Caco-2 (cell line): ENCODE measurements around the gene DNAJC1. TPM values are rescaled to one million over a fixed set of nuclear protein-coding genes. Genes with fewer than 3 reads are reported as not detected.
"Not testable (repeated sequence)": the region's sequence is repeated elsewhere in the genome, so short reads cannot be mapped to it uniquely, and the experiment has no call there.

Experiments used
- BruUV-seq: library from RNA; stranded (reverse); fragments of 400-500 nt; replicated peaks from 2 replicates; lab custom pipeline; 2021; lab: Mats Ljungman, UMichigan
- CTCF ChIA-PET: fragments of 300-600 bp; sonication (Branson Sonifier 250); formaldehyde crosslinking; loops from one replicate; lab custom pipeline; 2022; ENCODE audit warnings: antibody characterized with exemption; lab: Charles Lee
- POLR2A ChIA-PET: fragments of 300-600 bp; sonication (Branson Sonifier 250); formaldehyde crosslinking; loops from one replicate; lab custom pipeline; 2022; ENCODE audit warnings: antibody characterized with exemption; lab: Charles Lee
- DNase-seq, 2 experiments: peaks; one replicate each; pipeline versions ENCODE4 v3.0.0 to v3.0.0-alpha.2; 2020 to 2022
- H3K27me3 ChIP-seq: replicated peaks from 2 replicates; pipeline ENCODE4 v1.6.0; 2011; ENCODE audit warnings: low read length; ENCODE audit not compliant: control insufficient read depth, insufficient read depth
- H3K36me3 ChIP-seq: 2 replicates; pipeline ENCODE4 v1.5.1; 2011; ENCODE audit warnings: low read length; ENCODE audit not compliant: control insufficient read depth, insufficient read depth
- H3K4me1 ChIP-seq: fragments of 250-450 bp; sonication (Bioruptor Pico); 2 replicates; pipeline ENCODE4 v1.5.1; 2020; ENCODE audit warnings: mild to moderate bottlenecking
- H3K4me3 ChIP-seq: 2 replicates; pipeline ENCODE4 v1.5.1; 2011; ENCODE audit warnings: low read depth, mild to moderate bottlenecking, control low read depth, low read length
- H3K9me3 ChIP-seq: fragments of 250-450 bp; sonication (Bioruptor Pico); 2 replicates; pipeline ENCODE4 v1.5.1; 2020; ENCODE audit warnings: mild to moderate bottlenecking, moderate library complexity
- H3K27ac Mint-ChIP-seq: one replicate; pipeline ENCODE4 v1.8.0; 2022; ENCODE audit warnings: mixed read lengths; ENCODE audit not compliant: unreplicated experiment
- H3K27me3 Mint-ChIP-seq: one replicate; pipeline ENCODE4 v1.8.0; 2022; ENCODE audit warnings: mixed read lengths; ENCODE audit not compliant: insufficient read depth, unreplicated experiment
- H3K36me3 Mint-ChIP-seq: one replicate; pipeline ENCODE4 v1.8.0; 2022; ENCODE audit warnings: mild to moderate bottlenecking, mixed read lengths; ENCODE audit not compliant: insufficient read depth, unreplicated experiment
- H3K4me1 Mint-ChIP-seq: one replicate; pipeline ENCODE4 v1.8.0; 2022; ENCODE audit warnings: low read depth, mixed read lengths; ENCODE audit not compliant: unreplicated experiment
- H3K4me3 Mint-ChIP-seq: one replicate; pipeline ENCODE4 v1.8.0; 2022; ENCODE audit warnings: mild to moderate bottlenecking, moderate library complexity, mixed read lengths; ENCODE audit not compliant: unreplicated experiment
- H3K9me3 Mint-ChIP-seq: one replicate; pipeline ENCODE4 v1.8.0; 2022; ENCODE audit warnings: mixed read lengths; ENCODE audit not compliant: unreplicated experiment
- intact Hi-C: fragments of 100-400 bp; cut with micrococcal nuclease; formaldehyde crosslinking; loops from one replicate; pipeline ENCODE4 v1.10.0; 2022; ENCODE audit not compliant: unreplicated experiment
- total RNA-seq: library from RNA; stranded (reverse); gene quantifications from 2 replicates; pipeline ENCODE4 v1.2.3, GENCODE V29; 2022
- TF ChIP-seq, protein P1 (sequence below), 2 experiments: fragments of 200-600 bp in 1 of 2; IDR thresholded peaks; 1 replicate in 1 of 2; 2 replicates in 1 of 2; pipeline versions ENCODE4 v1.5.1 to v1.8.0; 2011 to 2022; ENCODE audit warnings: antibody characterized with exemption in 1 of 2, control low read depth in 1 of 2, inconsistent platforms in 1 of 2, low read depth in 1 of 2, low read length in 1 of 2, mild to moderate bottlenecking in 1 of 2, moderate library complexity in 1 of 2; ENCODE audit not compliant: insufficient read depth in 1 of 2, severe bottlenecking in 1 of 2, unreplicated experiment in 1 of 2

The DNAJC1 gene
- total RNA-seq, 1 experiment from 2014 or later, result 50.7 TPM

DNA sequence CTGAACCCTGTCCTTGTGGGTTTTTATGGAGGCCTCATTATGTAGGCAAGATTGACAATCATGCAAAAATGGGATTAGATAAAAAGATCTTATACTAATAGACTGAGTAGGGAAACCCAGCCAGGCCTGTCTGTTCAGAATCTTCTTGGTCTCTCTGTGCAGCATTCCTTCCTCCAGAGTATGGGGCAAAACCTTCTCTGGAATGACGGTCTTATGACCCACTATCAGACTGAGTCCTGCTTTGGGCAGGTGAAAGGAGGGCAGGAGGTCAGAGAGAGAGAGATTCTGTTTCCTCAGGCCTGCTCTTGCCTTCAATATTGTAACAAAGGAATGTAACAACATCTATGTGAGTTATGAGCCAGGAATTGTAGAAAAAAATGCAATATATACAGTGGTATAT, 182.6 kb downstream of the DNAJC1 start:
- BruUV-seq, result no TSS peak
- CTCF ChIA-PET, result no interaction called here
- H3K27ac Mint-ChIP-seq, result no peak overlapping the region

DNA sequence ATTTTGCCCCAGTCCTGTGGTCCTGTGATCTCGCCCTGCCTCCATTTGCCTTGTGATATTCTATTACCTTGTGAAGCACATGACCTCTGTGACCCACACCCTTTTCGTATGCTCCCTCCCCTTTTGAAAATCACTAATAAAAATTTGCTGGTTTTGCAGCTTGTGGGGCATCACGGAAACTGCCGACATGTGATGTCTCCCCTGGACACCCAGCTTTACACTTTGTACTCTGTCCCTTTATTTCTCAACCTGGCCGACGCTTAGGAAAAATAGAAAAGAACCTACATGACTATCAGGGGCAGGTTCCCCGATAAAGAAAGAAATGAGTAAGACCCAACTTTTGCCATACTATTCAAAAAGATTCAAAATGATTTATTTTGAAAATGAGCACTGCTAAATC, 185.1 kb downstream of the DNAJC1 start:
- CTCF ChIA-PET, H3K4me1 Mint-ChIP-seq, H3K27me3 ChIP-seq, H3K4me3 ChIP-seq, H3K27me3 Mint-ChIP-seq, POLR2A ChIA-PET, H3K4me1 ChIP-seq, H3K9me3 ChIP-seq, H3K36me3 Mint-ChIP-seq, H3K36me3 ChIP-seq, H3K27ac Mint-ChIP-seq, BruUV-seq, H3K9me3 Mint-ChIP-seq, H3K4me3 Mint-ChIP-seq, DNase-seq: not testable (repeated sequence)
- intact Hi-C loops, result loop anchor here (10.0 kb wide), 1 partner anchor 324 kb away; no protein-coding TSS in a partner anchor

More for the DNA sequence above, 182.6 kb downstream of the DNAJC1 start:
- Mint-ChIP-seq H3K4me3 (no peak overlapping the region), H3K27me3 (no peaks in the 10 kb centered on the region), H3K9me3 (peaks cover 19% of the 10 kb centered on the region), H3K4me1 (no peaks in the 10 kb centered on the region), H3K36me3 (peaks cover 5% of the 10 kb centered on the region)
- intact Hi-C loops, result no loop called here
- DNase-seq, result peak; percentile 49 to 53
- Histone ChIP-seq H3K4me3 (no peak overlapping the region), H3K4me1 (peaks cover 7% of the 10 kb centered on the region; the same call in 1 of the 2 replicates), H3K9me3 (peaks cover 4% of the 10 kb centered on the region; the same call in 1 of the 2 replicates), H3K27me3 (no peaks in the 10 kb centered on the region), H3K36me3 (no peaks in the 10 kb centered on the region)
- TF ChIP-seq, protein P1, sequence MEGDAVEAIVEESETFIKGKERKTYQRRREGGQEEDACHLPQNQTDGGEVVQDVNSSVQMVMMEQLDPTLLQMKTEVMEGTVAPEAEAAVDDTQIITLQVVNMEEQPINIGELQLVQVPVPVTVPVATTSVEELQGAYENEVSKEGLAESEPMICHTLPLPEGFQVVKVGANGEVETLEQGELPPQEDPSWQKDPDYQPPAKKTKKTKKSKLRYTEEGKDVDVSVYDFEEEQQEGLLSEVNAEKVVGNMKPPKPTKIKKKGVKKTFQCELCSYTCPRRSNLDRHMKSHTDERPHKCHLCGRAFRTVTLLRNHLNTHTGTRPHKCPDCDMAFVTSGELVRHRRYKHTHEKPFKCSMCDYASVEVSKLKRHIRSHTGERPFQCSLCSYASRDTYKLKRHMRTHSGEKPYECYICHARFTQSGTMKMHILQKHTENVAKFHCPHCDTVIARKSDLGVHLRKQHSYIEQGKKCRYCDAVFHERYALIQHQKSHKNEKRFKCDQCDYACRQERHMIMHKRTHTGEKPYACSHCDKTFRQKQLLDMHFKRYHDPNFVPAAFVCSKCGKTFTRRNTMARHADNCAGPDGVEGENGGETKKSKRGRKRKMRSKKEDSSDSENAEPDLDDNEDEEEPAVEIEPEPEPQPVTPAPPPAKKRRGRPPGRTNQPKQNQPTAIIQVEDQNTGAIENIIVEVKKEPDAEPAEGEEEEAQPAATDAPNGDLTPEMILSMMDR (IDR thresholded peaks at IDR 0.05; ENCODE audit: insufficient read depth in 1 of 2, low read depth in 1 of 2, low read length in 1 of 2, severe bottlenecking in 1 of 2, unreplicated experiment in 1 of 2), result no peak
- POLR2A ChIA-PET, result no interaction called here

DNA sequence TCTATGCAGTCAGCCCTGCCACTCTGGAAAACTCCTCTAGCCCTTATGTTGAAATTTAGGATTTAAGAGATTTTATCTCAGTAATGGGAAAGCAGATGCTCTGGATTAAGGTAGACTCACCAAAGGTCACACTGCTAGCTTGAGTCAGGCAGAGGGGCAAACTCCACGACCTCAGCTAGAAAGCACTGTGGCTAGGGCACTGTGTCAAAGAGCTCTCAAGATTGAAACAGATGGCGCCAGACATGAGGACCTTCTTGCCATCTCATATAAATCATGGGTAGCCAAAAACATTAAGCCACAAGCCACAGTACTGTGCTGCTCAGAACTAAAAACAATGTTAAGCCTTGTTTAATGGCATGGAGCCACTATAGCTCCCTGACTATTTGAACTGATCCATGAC, 188.7 kb downstream of the DNAJC1 start:
- Histone ChIP-seq H3K9me3 (no peaks in the 10 kb centered on the region), H3K4me1 (no peaks in the 10 kb centered on the region), H3K27me3 (no peaks in the 10 kb centered on the region), H3K4me3 (no peak overlapping the region), H3K36me3 (no peaks in the 10 kb centered on the region)
- no TSS peak for BruUV-seq
- Mint-ChIP-seq H3K27me3 (no peaks in the 10 kb centered on the region), H3K4me3 (no peak overlapping the region), H3K36me3 (no peaks in the 10 kb centered on the region), H3K4me1 (no peaks in the 10 kb centered on the region), H3K27ac (no peak overlapping the region), H3K9me3 (no peaks in the 10 kb centered on the region)
- intact Hi-C loops, result loop anchor here (10.0 kb wide), 1 partner anchor 320 kb away; no protein-coding TSS in a partner anchor
- ChIA-PET CTCF (no interaction called here), POLR2A (no interaction called here)
- DNase-seq, result no peak
- TF ChIP-seq, protein P1 (IDR thresholded peaks at IDR 0.05; ENCODE audit: insufficient read depth in 1 of 2, low read depth in 1 of 2, low read length in 1 of 2, severe bottlenecking in 1 of 2, unreplicated experiment in 1 of 2), result no peak
